Spleen (tissue), 7 donors: ENCODE measurements around the gene KCNAB1.

ENCODE experiments used
- POLR2A ChIP-seq, 3 donors: fragments of 450-650 bp; IDR thresholded peaks; one replicate each; pipeline ENCODE4 v1.5.1; 2017; ENCODE audit warnings: antibody characterized with exemption in 3 of 3, mild to moderate bottlenecking in 1 of 3
- POLR2AphosphoS5 ChIP-seq, 3 donors: sonication (generic); formaldehyde crosslinking; IDR thresholded peaks; one replicate each; pipeline ENCODE4 v1.5.1; 2017; ENCODE audit warnings: antibody characterized with exemption in 3 of 3
- TF ChIP-seq, protein P1 (sequence below), 11 experiments: fragments of 200-600 bp in 7 of 11; fragments of 450-650 bp in 4 of 11; sonication (generic) in 4 of 11; IDR thresholded peaks in 8 of 11; conservative IDR thresholded peaks in 3 of 11; 1 replicate in 7 of 11; 2 replicates in 4 of 11; pipeline versions ENCODE4 v1.4.0 to v1.8.0; 2016 to 2021; ENCODE audit warnings: antibody characterized with exemption in 11 of 11, inconsistent platforms in 4 of 11, mild to moderate bottlenecking in 1 of 11
- donor health status: DM: no; HTN: no; CAD: no; lungs with moderate emphysema.
- donor health status: DM: no; HTN: no; CAD: no.
- donor health status: DM: no; HTN: no; CAD: no.

DNA sequence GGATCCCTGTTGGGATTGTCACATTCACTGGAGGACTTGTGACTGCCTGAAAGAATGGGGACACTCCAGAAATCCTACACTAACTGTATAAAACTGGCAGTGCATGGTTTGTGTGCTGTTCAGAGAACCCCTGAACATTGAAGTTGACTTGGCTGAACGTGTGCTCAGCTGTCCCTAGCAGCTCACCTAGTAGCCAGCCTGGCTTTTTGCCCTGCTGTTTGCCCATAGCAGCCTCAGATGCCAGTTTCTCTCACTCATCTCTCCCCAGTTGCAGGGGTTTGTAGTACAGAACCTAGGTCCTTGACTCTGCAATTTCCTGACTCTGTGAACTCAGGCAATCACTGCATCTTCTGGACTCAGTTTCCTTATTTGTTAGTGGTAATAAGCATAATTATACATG is 63.0 kb downstream of the KCNAB1 start:
- TF ChIP-seq, protein P1, sequence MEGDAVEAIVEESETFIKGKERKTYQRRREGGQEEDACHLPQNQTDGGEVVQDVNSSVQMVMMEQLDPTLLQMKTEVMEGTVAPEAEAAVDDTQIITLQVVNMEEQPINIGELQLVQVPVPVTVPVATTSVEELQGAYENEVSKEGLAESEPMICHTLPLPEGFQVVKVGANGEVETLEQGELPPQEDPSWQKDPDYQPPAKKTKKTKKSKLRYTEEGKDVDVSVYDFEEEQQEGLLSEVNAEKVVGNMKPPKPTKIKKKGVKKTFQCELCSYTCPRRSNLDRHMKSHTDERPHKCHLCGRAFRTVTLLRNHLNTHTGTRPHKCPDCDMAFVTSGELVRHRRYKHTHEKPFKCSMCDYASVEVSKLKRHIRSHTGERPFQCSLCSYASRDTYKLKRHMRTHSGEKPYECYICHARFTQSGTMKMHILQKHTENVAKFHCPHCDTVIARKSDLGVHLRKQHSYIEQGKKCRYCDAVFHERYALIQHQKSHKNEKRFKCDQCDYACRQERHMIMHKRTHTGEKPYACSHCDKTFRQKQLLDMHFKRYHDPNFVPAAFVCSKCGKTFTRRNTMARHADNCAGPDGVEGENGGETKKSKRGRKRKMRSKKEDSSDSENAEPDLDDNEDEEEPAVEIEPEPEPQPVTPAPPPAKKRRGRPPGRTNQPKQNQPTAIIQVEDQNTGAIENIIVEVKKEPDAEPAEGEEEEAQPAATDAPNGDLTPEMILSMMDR (IDR thresholded peaks at IDR 0.05 in 8 of 11, conservative IDR thresholded peaks at IDR 0.05 in 3 of 11): no peak
- TF ChIP-seq POLR2AphosphoS5 (IDR thresholded peaks at IDR 0.05): no peak
- no peak for TF ChIP-seq POLR2A (IDR thresholded peaks at IDR 0.05)
